GM12874 (cell line): ENCODE results near the gene TIE1.

Experiments
- CTCF ChIP-seq: IDR thresholded peaks from 2 replicates; pipeline ENCODE4 v1.5.1; 2011; ENCODE audit warnings: low read depth, mild to moderate bottlenecking, control low read depth, low read length, moderate library complexity; ENCODE audit not compliant: insufficient read depth

TIE1 gene

GRCh38 chr1:43348343-43348808 lies 47.6 kb downstream of the TIE1 start:
- TF ChIP-seq CTCF, result no peak

- no peak for TF ChIP-seq CTCF
These were observed 48.2 kb downstream of the TIE1 start for GRCh38 chr1:43348809-43349593.

- TF ChIP-seq CTCF, result no peak
These were observed 49.0 kb downstream of the TIE1 start for GRCh38 chr1:43349594-43350306.

GRCh38 chr1:43350976-43351375 lies 50.2 kb downstream of the TIE1 start:
- no peak for TF ChIP-seq CTCF

GRCh38 chr1:43351421-43352350 lies 50.9 kb downstream of the TIE1 start:
- TF ChIP-seq CTCF, result no peak

GRCh38 chr1:43352351-43352705 lies 51.5 kb downstream of the TIE1 start:
- TF ChIP-seq CTCF, result no peak

GRCh38 chr1:43352881-43353280 lies 52.1 kb downstream of the TIE1 start:
- TF ChIP-seq CTCF, result no peak
